ENCODE measurements around the gene CDC42BPB. TPM values are rescaled to one million over a fixed set of nuclear protein-coding genes. Genes with fewer than 3 reads are reported as not detected.

Gene CDC42BPB
- total RNA-seq, 3 donors from 2014 or later: 64.0 to 110 (median 98.0) TPM

DNA sequence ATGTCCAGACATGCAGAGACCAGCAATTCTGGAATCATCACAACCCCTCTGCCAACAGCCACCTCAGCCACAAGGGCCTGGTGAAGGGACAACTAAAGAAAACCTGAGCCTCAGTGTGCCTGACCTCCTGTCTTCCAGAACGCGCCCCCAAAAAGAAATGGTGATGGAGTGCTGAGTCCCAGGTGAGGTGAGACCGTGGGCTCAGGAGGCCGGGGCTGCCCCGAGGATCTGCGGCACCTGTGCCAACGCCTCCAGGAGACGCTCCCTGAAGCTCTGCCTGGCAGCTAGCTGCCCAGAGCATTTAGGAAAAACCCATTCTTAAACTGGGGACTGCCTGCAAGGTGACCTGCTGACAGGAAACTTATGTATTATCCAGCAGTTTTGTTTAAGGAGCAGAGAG, 51.2 kb downstream of the CDC42BPB start:
- no peaks in the 10 kb centered on the region for H3K4me1 ChIP-seq
- H3K4me3 ChIP-seq: no peak overlapping the region
- TF ChIP-seq, protein P1, sequence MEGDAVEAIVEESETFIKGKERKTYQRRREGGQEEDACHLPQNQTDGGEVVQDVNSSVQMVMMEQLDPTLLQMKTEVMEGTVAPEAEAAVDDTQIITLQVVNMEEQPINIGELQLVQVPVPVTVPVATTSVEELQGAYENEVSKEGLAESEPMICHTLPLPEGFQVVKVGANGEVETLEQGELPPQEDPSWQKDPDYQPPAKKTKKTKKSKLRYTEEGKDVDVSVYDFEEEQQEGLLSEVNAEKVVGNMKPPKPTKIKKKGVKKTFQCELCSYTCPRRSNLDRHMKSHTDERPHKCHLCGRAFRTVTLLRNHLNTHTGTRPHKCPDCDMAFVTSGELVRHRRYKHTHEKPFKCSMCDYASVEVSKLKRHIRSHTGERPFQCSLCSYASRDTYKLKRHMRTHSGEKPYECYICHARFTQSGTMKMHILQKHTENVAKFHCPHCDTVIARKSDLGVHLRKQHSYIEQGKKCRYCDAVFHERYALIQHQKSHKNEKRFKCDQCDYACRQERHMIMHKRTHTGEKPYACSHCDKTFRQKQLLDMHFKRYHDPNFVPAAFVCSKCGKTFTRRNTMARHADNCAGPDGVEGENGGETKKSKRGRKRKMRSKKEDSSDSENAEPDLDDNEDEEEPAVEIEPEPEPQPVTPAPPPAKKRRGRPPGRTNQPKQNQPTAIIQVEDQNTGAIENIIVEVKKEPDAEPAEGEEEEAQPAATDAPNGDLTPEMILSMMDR (IDR thresholded peaks at IDR 0.05): no peak
- TF ChIP-seq POLR2A (IDR thresholded peaks at IDR 0.05) (no peak), POLR2AphosphoS5 (IDR thresholded peaks at IDR 0.05) (no peak)
- H3K27ac ChIP-seq: no peak overlapping the region
- H3K36me3 ChIP-seq: no peaks in the 10 kb centered on the region
- no peak for DNase-seq (ENCODE audit: low spot score in 2 of 2)
- H3K9me3 ChIP-seq: no peaks in the 10 kb centered on the region
- H3K27me3 ChIP-seq: no peaks in the 10 kb centered on the region
- intact Hi-C loops (cut with DNase I; ENCODE audit: low total_unique reads): no loop called here

DNA sequence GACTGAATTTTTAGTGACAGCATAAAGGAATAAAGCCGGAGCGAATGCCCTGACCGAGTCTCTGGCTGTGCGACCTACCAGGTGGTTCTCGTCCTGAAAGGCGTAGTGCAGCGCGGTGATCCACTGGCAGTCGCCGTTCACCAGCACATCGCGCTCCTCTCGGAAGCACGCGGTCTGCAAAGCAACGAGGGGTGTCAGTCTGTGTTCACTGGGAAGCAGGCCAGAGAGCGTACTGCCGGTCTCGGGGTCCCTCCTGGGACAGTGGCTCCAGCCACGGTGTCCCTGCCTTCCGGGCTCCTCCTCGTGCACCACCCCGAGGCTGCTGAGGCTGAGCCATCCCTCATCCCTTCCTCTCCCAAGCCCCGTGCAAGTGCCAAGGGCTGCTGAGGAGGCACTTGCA, 53.5 kb downstream of the CDC42BPB start:
- no peaks in the 10 kb centered on the region for H3K27me3 ChIP-seq
- H3K4me1 ChIP-seq: no peaks in the 10 kb centered on the region
- no peak for DNase-seq (ENCODE audit: low spot score in 2 of 2)
- H3K27ac ChIP-seq: no peak overlapping the region
- peaks cover 6% of the 10 kb centered on the region for H3K36me3 ChIP-seq
- intact Hi-C loops (cut with DNase I; ENCODE audit: low total_unique reads): no loop called here
- TF ChIP-seq, protein P1 (IDR thresholded peaks at IDR 0.05): no peak
- TF ChIP-seq POLR2AphosphoS5 (IDR thresholded peaks at IDR 0.05): no peak
- TF ChIP-seq POLR2A (IDR thresholded peaks at IDR 0.05): no peak
- H3K9me3 ChIP-seq: no peaks in the 10 kb centered on the region
- no peak overlapping the region for H3K4me3 ChIP-seq

DNA sequence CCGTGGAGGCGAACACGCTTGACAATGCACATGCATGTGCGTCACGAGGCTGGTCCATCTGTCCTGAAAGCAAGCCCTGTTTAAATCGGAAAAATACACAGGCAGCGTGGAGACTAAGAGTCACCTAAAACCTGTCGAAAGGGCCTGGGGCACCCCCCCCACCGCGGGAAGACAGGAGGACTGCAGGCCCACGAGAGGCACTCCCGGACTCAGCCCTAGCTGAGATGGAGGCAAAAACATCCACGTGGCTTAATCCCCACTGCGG, 54.1 kb downstream of the CDC42BPB start:
- DNase-seq (ENCODE audit: low spot score in 2 of 2): no peak
- H3K27ac ChIP-seq: no peak overlapping the region
- H3K4me3 ChIP-seq: no peak overlapping the region
- no peaks in the 10 kb centered on the region for H3K4me1 ChIP-seq
- TF ChIP-seq POLR2AphosphoS5 (IDR thresholded peaks at IDR 0.05) (no peak), POLR2A (IDR thresholded peaks at IDR 0.05) (no peak)
- TF ChIP-seq, protein P1 (IDR thresholded peaks at IDR 0.05): no peak
- intact Hi-C loops (cut with DNase I; ENCODE audit: low total_unique reads): no loop called here
- no peaks in the 10 kb centered on the region for H3K27me3 ChIP-seq
- no peaks in the 10 kb centered on the region for H3K9me3 ChIP-seq
- H3K36me3 ChIP-seq: peaks cover 6% of the 10 kb centered on the region

DNA sequence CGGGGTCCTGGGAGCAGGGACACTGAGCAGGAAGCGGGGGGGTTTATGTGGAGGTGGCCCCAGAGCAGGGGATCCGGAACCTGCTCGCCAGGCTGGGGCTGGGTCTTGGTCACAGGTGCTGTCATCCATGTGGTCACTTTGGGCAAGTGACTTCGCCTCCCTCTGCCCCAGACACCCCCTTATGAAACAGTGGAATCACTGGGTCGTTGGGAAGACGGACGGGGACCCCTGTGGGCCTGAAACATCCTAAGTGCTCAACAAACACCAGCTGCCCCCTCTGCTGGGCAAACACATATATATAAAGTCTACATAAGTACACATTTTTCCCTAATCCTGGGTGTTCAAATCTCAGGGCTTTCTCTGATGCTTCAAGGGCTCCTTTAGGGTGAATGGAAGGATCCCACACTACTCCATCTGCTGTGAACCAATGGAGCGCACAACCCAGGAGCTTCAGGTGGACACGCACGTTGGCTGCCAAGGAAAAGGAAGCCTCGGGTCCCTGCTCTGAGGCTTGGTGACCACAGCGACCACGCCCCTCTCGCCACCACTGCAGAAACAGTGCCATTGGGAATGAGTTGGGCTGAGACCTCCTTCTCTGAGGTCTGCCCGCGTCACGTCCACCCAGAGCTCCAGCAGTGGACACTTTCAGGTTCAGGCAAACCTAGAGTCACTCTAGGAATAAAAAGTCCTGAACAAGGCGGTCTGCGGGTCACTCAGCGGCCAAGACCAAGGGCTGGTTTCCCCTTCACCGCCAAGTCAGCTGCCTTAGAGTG, 54.6 kb downstream of the CDC42BPB start:
- Histone ChIP-seq H3K36me3 (peaks cover 6% of the 10 kb centered on the region), H3K9me3 (no peaks in the 10 kb centered on the region), H3K27me3 (no peaks in the 10 kb centered on the region), H3K4me1 (no peaks in the 10 kb centered on the region), H3K4me3 (no peak overlapping the region), H3K27ac (no peak overlapping the region)
- TF ChIP-seq POLR2AphosphoS5 (IDR thresholded peaks at IDR 0.05) (no peak), POLR2A (IDR thresholded peaks at IDR 0.05) (no peak)
- TF ChIP-seq, protein P1 (IDR thresholded peaks at IDR 0.05): no peak
- intact Hi-C loops (cut with DNase I; ENCODE audit: low total_unique reads): no loop called here
- no peak for DNase-seq (ENCODE audit: low spot score in 2 of 2)

DNA sequence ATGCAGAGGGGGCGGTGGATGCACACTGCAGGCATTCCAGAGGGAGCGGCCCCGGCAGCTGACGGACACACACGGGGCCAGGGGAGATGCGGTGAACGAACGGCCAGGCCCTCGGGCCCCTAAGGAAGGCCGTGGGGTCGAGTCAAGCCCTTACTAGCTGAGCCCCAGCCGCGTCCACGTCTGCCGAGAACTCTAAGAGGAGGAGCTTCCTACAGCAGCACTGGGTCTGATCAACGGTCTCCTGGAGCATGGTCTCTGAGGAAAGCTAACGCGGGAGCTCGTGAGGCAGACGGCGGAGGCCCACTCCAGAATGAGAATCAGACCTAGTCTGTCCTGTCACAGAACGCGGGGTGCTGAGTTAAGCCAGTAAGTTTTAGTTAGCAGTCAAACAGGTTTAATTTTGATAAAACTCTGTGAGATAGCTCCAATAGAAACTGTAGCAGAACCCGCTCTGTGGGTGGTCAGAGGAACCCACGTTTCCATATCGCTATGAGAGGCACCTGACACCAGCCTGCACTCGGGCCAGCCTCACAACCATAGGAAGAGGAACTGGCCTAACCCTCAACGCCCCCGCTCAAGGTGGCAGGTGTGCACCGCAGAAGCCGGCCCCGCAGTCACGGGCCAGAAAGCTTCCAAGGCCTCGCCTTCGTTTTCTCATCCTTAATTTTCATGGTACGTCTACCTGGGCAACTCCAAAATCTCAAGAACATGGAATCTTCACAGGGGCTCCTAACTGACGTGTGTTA, 55.5 kb downstream of the CDC42BPB start:
- Histone ChIP-seq H3K4me1 (no peaks in the 10 kb centered on the region), H3K27ac (no peak overlapping the region), H3K9me3 (no peaks in the 10 kb centered on the region), H3K36me3 (peaks cover 6% of the 10 kb centered on the region), H3K4me3 (no peak overlapping the region), H3K27me3 (no peaks in the 10 kb centered on the region)
- intact Hi-C loops (cut with DNase I; ENCODE audit: low total_unique reads): no loop called here
- DNase-seq (ENCODE audit: low spot score in 2 of 2): no peak
- no peak for TF ChIP-seq POLR2AphosphoS5 (IDR thresholded peaks at IDR 0.05)
- TF ChIP-seq, protein P1 (IDR thresholded peaks at IDR 0.05): no peak
- no peak for TF ChIP-seq POLR2A (IDR thresholded peaks at IDR 0.05)

Measured in breast epithelium (tissue), 4 donors.